Measurements from ENCODE around the gene XAB2. TPM values are rescaled to one million over a fixed set of nuclear protein-coding genes. Genes with fewer than 3 reads are reported as not detected.
A peak's percentile ranks its signal among the peaks of the same experiment; 100 is the strongest.

XAB2 gene
- total RNA-seq, 3 donors from 2014 or later, result 28.7 to 39.2 (median 30.7) TPM

DNA sequence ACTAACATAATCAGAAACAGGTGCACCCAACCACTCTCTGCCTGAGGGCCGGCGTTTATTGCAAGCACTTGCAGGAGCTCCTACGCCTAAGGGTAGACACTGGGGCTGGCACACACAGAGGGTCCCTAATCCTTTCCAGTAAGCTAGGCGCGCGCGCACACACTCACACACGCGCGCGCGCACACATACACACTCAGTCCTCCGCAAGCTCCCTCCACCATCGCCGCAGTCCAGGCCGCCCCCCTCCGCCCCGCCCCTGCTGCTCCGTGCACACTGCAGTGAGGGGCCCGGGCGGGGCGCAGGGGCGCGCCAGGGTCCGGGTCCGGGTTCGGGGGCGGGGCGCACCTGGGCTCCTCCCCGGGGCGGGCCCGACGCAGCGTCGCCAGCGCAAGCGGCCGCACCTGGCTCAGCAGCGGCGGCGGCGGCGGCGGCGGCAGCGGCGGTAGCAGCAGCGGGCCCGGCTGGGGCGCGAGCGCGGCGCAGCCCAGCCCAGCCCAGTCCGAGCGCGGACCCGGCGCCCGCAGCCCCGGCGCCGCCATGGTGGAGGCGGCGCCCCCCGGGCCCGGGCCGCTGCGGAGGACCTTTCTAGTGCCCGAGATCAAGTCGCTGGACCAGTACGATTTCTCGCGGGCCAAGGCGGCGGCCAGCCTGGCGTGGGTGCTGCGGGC is 33.7 kb downstream of the XAB2 start, which contains the start of gene CAMSAP3:
CAMSAP3 (plus strand) TSS at position 398 of the 668 bp plus-strand sequence; CDS start at position 538, 140 bp downstream.
- TF ChIP-seq, protein P1, sequence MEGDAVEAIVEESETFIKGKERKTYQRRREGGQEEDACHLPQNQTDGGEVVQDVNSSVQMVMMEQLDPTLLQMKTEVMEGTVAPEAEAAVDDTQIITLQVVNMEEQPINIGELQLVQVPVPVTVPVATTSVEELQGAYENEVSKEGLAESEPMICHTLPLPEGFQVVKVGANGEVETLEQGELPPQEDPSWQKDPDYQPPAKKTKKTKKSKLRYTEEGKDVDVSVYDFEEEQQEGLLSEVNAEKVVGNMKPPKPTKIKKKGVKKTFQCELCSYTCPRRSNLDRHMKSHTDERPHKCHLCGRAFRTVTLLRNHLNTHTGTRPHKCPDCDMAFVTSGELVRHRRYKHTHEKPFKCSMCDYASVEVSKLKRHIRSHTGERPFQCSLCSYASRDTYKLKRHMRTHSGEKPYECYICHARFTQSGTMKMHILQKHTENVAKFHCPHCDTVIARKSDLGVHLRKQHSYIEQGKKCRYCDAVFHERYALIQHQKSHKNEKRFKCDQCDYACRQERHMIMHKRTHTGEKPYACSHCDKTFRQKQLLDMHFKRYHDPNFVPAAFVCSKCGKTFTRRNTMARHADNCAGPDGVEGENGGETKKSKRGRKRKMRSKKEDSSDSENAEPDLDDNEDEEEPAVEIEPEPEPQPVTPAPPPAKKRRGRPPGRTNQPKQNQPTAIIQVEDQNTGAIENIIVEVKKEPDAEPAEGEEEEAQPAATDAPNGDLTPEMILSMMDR (IDR thresholded peaks at IDR 0.05), result no peak
- DNase-seq (peak; percentile 71 to 84 (median 73)), ATAC-seq (peak; percentile 94)
- Histone ChIP-seq H3K36me3 (ENCODE audit: low read depth) (no peaks in the 10 kb centered on the region), H3K9me3 (no peaks in the 10 kb centered on the region), H3K4me3 (peak within 1 kb of the TSS; percentile 34), H3K4me1 (ENCODE audit: low read depth) (peaks cover 2% of the 10 kb centered on the region)
- intact Hi-C loops (cut with DNase I, micrococcal nuclease), result no loop called here

DNA sequence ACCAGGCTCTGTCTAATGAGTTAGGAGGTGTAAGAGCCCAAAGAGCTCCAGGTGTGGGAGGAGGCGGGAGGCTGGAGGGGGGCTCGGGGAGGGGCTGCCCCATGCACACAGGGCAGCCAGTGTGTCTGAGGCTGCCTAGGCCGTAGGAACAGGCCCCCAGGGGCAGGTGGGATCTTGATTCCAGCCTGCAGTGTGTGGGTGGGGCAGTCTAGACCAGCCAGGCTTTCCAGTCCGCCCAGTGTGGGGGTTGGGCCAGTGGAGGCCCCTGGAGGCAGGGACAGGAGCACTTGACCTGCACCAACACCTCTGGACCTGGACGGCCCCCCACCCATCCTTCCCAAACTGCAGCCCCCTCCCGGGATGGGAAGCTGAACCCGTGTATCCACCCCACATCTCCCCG is 39.1 kb downstream of the XAB2 start:
- no peaks in the 10 kb centered on the region for H3K4me1 ChIP-seq (ENCODE audit: low read depth)
- intact Hi-C loops (cut with DNase I, micrococcal nuclease), result no loop called here
- H3K9me3 ChIP-seq, result no peaks in the 10 kb centered on the region
- DNase-seq, result peak in 2 of 3 donors; percentile 64 to 72
- TF ChIP-seq, protein P1 (IDR thresholded peaks at IDR 0.05), result no peak
- ATAC-seq, result peak; percentile 48
- no peaks in the 10 kb centered on the region for H3K36me3 ChIP-seq (ENCODE audit: low read depth)
- no peak overlapping the region for H3K4me3 ChIP-seq

DNA sequence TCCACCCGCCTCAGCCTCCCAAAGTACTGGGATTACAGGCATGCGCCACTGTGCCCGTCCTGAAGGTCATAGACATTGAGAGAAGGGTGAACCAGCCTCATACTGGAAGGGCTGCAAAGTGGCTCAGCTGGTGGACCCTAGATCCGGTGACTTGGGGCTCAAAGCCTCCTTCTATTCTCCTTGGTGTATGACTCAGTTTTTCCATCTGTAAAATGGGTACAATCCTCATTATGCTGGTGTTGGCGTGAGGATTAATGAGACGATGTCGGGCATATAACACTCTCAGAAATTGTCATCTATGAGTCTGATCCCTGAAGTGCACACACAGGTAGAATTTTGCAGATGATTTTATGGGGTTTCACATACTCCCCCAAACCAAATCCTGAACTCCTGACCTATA is 39.5 kb downstream of the XAB2 start:
- no peaks in the 10 kb centered on the region for H3K9me3 ChIP-seq
- TF ChIP-seq, protein P1 (IDR thresholded peaks at IDR 0.05), result no peak
- H3K4me1 ChIP-seq (ENCODE audit: low read depth), result no peaks in the 10 kb centered on the region
- no peak overlapping the region for H3K4me3 ChIP-seq
- H3K36me3 ChIP-seq (ENCODE audit: low read depth), result no peaks in the 10 kb centered on the region
- ATAC-seq, result no peak
- no peak for DNase-seq
- intact Hi-C loops (cut with DNase I, micrococcal nuclease), result no loop called here

DNA sequence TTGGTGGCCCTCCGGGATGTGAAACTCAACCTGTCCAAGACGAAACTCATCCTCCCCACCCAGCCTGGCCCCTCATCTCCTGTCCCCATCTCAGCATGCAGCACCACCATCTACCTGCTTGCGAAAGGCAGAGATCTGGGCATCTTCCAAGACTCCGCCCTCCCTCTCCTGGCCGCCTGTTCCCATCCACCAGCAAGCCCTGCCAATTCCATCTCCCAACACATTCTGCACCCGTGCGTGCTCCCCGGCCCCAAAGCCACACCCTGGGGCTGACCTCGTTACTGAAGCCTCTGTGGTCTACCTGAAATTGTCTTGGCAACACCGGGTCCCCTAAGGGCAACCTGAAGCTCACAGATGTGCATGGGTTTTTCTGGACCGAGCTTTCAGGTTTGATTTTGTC is 46.9 kb downstream of the XAB2 start:
- Histone ChIP-seq H3K9me3 (no peaks in the 10 kb centered on the region), H3K4me3 (no peak overlapping the region), H3K4me1 (ENCODE audit: low read depth) (no peaks in the 10 kb centered on the region), H3K36me3 (ENCODE audit: low read depth) (no peaks in the 10 kb centered on the region)
- ATAC-seq (no peak), DNase-seq (no peak)
- TF ChIP-seq, protein P1 (IDR thresholded peaks at IDR 0.05), result no peak
- intact Hi-C loops (cut with DNase I, micrococcal nuclease), result no loop called here

DNA sequence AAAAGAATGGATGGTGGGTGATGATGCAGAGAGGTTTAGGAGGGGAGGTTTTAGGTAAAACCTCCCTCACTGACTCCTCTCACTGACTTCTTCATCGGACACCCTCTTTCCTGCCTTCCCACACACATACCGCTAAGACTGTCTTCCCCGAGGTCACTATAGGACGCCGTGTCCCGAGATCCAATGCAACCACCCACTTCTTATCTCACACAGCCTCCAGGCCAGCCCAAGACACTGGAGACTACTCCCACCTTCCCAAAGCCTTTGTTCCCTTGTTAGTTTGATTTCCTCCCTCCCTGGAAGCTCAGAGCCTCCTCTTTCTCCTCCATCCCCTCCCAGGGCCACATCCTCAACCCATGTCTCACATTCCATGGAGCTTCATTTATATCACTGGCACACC is 50.2 kb downstream of the XAB2 start:
- H3K4me3 ChIP-seq, result no peak overlapping the region
- H3K4me1 ChIP-seq (ENCODE audit: low read depth), result no peaks in the 10 kb centered on the region
- DNase-seq (no peak), ATAC-seq (no peak)
- no peaks in the 10 kb centered on the region for H3K36me3 ChIP-seq (ENCODE audit: low read depth)
- intact Hi-C loops (cut with DNase I, micrococcal nuclease), result no loop called here
- TF ChIP-seq, protein P1 (IDR thresholded peaks at IDR 0.05), result no peak
- no peaks in the 10 kb centered on the region for H3K9me3 ChIP-seq
